Posterior vena cava (tissue), 2 donors: ENCODE measurements around the gene DNAJC4. TPM values are rescaled to one million over a fixed set of nuclear protein-coding genes. Genes with fewer than 3 reads are reported as not detected.

Source experiments
- total RNA-seq, 2 donors: library from RNA; stranded (reverse); fragmentation: NEBNext Ultra II Directional; extraction: Animal tissue kit (Norgen Biotek cat#: 25700); gene quantifications; one replicate each; pipeline ENCODE4 v1.2.1, GENCODE V29; 2021
- donor health status: DM: yes; HTN: yes; CAD: no.
- donor health status: DM: yes; HTN: yes; CAD: no.

Gene DNAJC4
- total RNA-seq, 2 donors from 2014 or later = 16.1 to 21.3 TPM

Other genes starting within 250 kb of the DNAJC4 start
- 10 to 100 TPM; 37.7 to 41.3 TPM for gene OTUB1, start 244.1 kb upstream of the DNAJC4 start, total RNA-seq
- gene FLRT1, start 194.6 kb upstream of the DNAJC4 start, total RNA-seq = under 1 TPM; 0.14 to 0.29 TPM
- 10 to 100 TPM; 15.9 to 16.8 TPM for gene MACROD1, start 64.4 kb upstream of the DNAJC4 start, total RNA-seq
- 10 to 100 TPM; 74.3 to 87.3 TPM for gene STIP1, start 44.4 kb upstream of the DNAJC4 start, total RNA-seq
- 10 to 100 TPM; 30.3 to 44.0 TPM for gene FERMT3, start 23.8 kb upstream of the DNAJC4 start, total RNA-seq
- gene TRPT1, start 4.4 kb upstream of the DNAJC4 start, total RNA-seq = 10 to 100 TPM; 19.9 to 21.9 TPM
- gene NUDT22, start 4.3 kb upstream of the DNAJC4 start, total RNA-seq = 10 to 100 TPM; 35.8 to 41.1 TPM
- gene VEGFB, start 4.0 kb downstream of the DNAJC4 start, total RNA-seq = 100 to 1,000 TPM; 163 to 190 TPM
- gene FKBP2, start 10.5 kb downstream of the DNAJC4 start, total RNA-seq = 10 to 100 TPM; 50.6 to 56.7 TPM
- gene PPP1R14B, start 16.4 kb downstream of the DNAJC4 start, total RNA-seq = 100 to 1,000 TPM; 102 to 190 TPM
- 10 to 100 TPM; 26.1 to 28.3 TPM for gene PLCB3, start 21.0 kb downstream of the DNAJC4 start, total RNA-seq
- 10 to 100 TPM; 49.6 to 57.3 TPM for gene BAD, start 54.1 kb downstream of the DNAJC4 start, total RNA-seq
- gene GPR137, start 55.3 kb downstream of the DNAJC4 start, total RNA-seq = 10 to 100 TPM; 23.2 to 27.5 TPM
- gene KCNK4, start 60.8 kb downstream of the DNAJC4 start, total RNA-seq = not detected
- 1 to 10 TPM in 1 of 2 donors, not detected in 1; 1.4 TPM for gene CATSPERZ, start 69.8 kb downstream of the DNAJC4 start, total RNA-seq
- gene ESRRA, start 75.0 kb downstream of the DNAJC4 start, total RNA-seq = 10 to 100 TPM; 33.5 to 41.2 TPM
- 100 to 1,000 TPM; 107 to 119 TPM for gene TRMT112, start 87.0 kb downstream of the DNAJC4 start, total RNA-seq
- gene PRDX5, start 87.6 kb downstream of the DNAJC4 start, total RNA-seq = 10 to 100 TPM; 82.7 to 98.6 TPM
- gene CCDC88B, start 109.7 kb downstream of the DNAJC4 start, total RNA-seq = 1 to 10 TPM; 7.0 to 9.5 TPM
- gene RPS6KA4, start 128.6 kb downstream of the DNAJC4 start, total RNA-seq = 10 to 100 TPM; 29.2 to 33.5 TPM